H1 (cell line): ENCODE data around the gene CTNNA3. TPM values are rescaled to one million over a fixed set of nuclear protein-coding genes. Genes with fewer than 3 reads are reported as not detected.

ENCODE experiments used
- CTCF ChIA-PET: fragments of 300-600 bp; sonication (Branson Sonifier 250); formaldehyde crosslinking; loops from one replicate; lab custom pipeline; 2021; ENCODE audit not compliant: partially characterized antibody; lab: Charles Lee
- POLR2A ChIA-PET: fragments of 300-600 bp; sonication (Branson Sonifier 250); formaldehyde crosslinking; loops from one replicate; lab custom pipeline; 2021; ENCODE audit warnings: inconsistent platforms; ENCODE audit not compliant: partially characterized antibody; lab: Charles Lee
- DNase-seq, 2 experiments: peaks; one replicate each; pipeline versions ENCODE4 v3.0.0 to v3.0.0-alpha.2; 2010 to 2022; ENCODE audit warnings: low spot score in 2 of 2, low read depth in 1 of 2, mixed read lengths in 1 of 2
- FAIRE-seq: peaks from 2 replicates; lab custom pipeline; 2011; peaks lifted over from hg19 to GRCh38; lab: Jason Lieb, UNC
- H2AFZ ChIP-seq: 2 replicates; pipeline ENCODE4 v1.8.1; 2012; ENCODE audit warnings: low read length, inconsistent platforms
- H2AK5ac ChIP-seq: 2 replicates; pipeline ENCODE4 v1.6.1; 2013; ENCODE audit warnings: low read depth, low read length
- H2BK120ac ChIP-seq: replicated peaks from 2 replicates; pipeline ENCODE3; 2013; ENCODE audit warnings: low read depth, low read length, inconsistent platforms
- H2BK12ac ChIP-seq: 2 replicates; pipeline ENCODE4 v1.6.1; 2013; ENCODE audit warnings: low read depth, low read length
- H2BK15ac ChIP-seq: 2 replicates; pipeline ENCODE4 v1.6.1; 2013; ENCODE audit warnings: low read length
- H2BK20ac ChIP-seq: 2 replicates; pipeline ENCODE4 v1.6.1; 2013; ENCODE audit warnings: low read length
- H2BK5ac ChIP-seq: 2 replicates; pipeline ENCODE4 v1.6.1; 2013; ENCODE audit warnings: low read depth, low read length
- H3K14ac ChIP-seq: 2 replicates; pipeline ENCODE4 v1.6.1; 2013; ENCODE audit warnings: inconsistent platforms; ENCODE audit not compliant: insufficient read length
- H3K18ac ChIP-seq: 2 replicates; pipeline ENCODE4 v1.6.1; 2013; ENCODE audit warnings: low read length; ENCODE audit errors: extremely low read depth
- H3K23ac ChIP-seq: 2 replicates; pipeline ENCODE4 v1.6.1; 2013; ENCODE audit warnings: inconsistent platforms; ENCODE audit not compliant: insufficient read length
- H3K23me2 ChIP-seq: 2 replicates; pipeline ENCODE4 v1.6.1; 2013; ENCODE audit warnings: low read depth, low read length
- H3K27ac ChIP-seq: 2 replicates; pipeline ENCODE4 v1.6.1; 2011; ENCODE audit warnings: low read depth, low read length, inconsistent platforms
- H3K27me3 ChIP-seq, 4 experiments: replicated peaks in 1 of 4; 1 replicate in 1 of 4; 2 replicates in 3 of 4; pipeline versions ENCODE4 v1.6.1 to v1.8.1; 2011 to 2013; ENCODE audit warnings: low read length in 3 of 4, mild to moderate bottlenecking in 3 of 4, inconsistent platforms in 2 of 4, mixed read lengths in 2 of 4, moderate library complexity in 1 of 4; ENCODE audit not compliant: control insufficient read depth in 3 of 4, insufficient read depth in 3 of 4; ENCODE audit errors: extremely low read depth in 1 of 4
- H3K36me3 ChIP-seq, 4 experiments: 2 replicates each; pipeline versions ENCODE4 v1.6.1 to v1.8.1; 2011 to 2013; ENCODE audit warnings: mild to moderate bottlenecking in 4 of 4, low read length in 3 of 4, moderate library complexity in 2 of 4, control low read depth in 1 of 4, inconsistent platforms in 1 of 4; ENCODE audit not compliant: insufficient read depth in 4 of 4, control insufficient read depth in 2 of 4
- H3K4ac ChIP-seq: replicated peaks from 2 replicates; pipeline ENCODE3; 2013; ENCODE audit warnings: low read length, low read depth, mixed read lengths, inconsistent platforms; ENCODE audit not compliant: insufficient read length
- H3K4me1 ChIP-seq, 4 experiments: replicated peaks in 1 of 4; 1 replicate in 1 of 4; 2 replicates in 3 of 4; pipeline versions ENCODE4 v1.6.1 to v1.8.1; 2011 to 2013; ENCODE audit warnings: low read length in 3 of 4, inconsistent platforms in 2 of 4, mixed read lengths in 1 of 4; ENCODE audit not compliant: insufficient read depth in 4 of 4, control insufficient read depth in 3 of 4
- H3K4me2 ChIP-seq, 2 experiments: 2 replicates each; pipeline versions ENCODE4 v1.6.1 to v1.8.1; 2011 to 2013; ENCODE audit warnings: low read depth in 2 of 2, low read length in 2 of 2, control low read depth in 1 of 2, inconsistent platforms in 1 of 2, mild to moderate bottlenecking in 1 of 2; ENCODE audit not compliant: insufficient read depth in 1 of 2
- H3K4me3 ChIP-seq, 4 experiments: fragments of 200-600, 300-600 bp in 1 of 4; sonication (generic), shearing (Covaris generic), sonication (Bioruptor Twin) in 1 of 4; 2 replicates each; pipeline versions ENCODE4 v1.5.1 to v1.8.1; 2011 to 2016; ENCODE audit warnings: low read length in 4 of 4, low read depth in 3 of 4, control low read depth in 2 of 4, inconsistent platforms in 2 of 4, mild to moderate bottlenecking in 2 of 4, mixed read lengths in 1 of 4, moderate library complexity in 1 of 4; ENCODE audit not compliant: insufficient read depth in 2 of 4; ENCODE audit errors: extremely low read depth in 1 of 4
- H3K56ac ChIP-seq: replicated peaks from 2 replicates; pipeline ENCODE3; 2013; ENCODE audit warnings: low read depth, mild to moderate bottlenecking, mixed read lengths, low read length, inconsistent platforms; ENCODE audit not compliant: insufficient read length
- H3K79me1 ChIP-seq: 2 replicates; pipeline ENCODE4 v1.6.1; 2013; ENCODE audit warnings: low read depth, low read length, control low read depth
- H3K79me2 ChIP-seq, 2 experiments: 2 replicates each; pipeline versions ENCODE4 v1.6.1 to v1.8.1; 2012 to 2013; ENCODE audit warnings: low read length in 2 of 2, mild to moderate bottlenecking in 2 of 2, inconsistent platforms in 1 of 2; ENCODE audit not compliant: insufficient read depth in 2 of 2, control insufficient read depth in 1 of 2
- H3K9ac ChIP-seq, 4 experiments: replicated peaks in 1 of 4; 1 replicate in 1 of 4; 2 replicates in 3 of 4; pipeline versions ENCODE4 v1.6.1 to v1.8.1; 2011 to 2013; ENCODE audit warnings: low read depth in 3 of 4, low read length in 3 of 4, control low read depth in 2 of 4, mild to moderate bottlenecking in 2 of 4, moderate library complexity in 2 of 4, inconsistent platforms in 1 of 4; ENCODE audit errors: extremely low read depth in 1 of 4
- H3K9me3 ChIP-seq, 2 experiments: 2 replicates each; pipeline versions ENCODE4 v1.6.1 to v1.8.1; 2012 to 2013; ENCODE audit warnings: mild to moderate bottlenecking in 2 of 2, moderate library complexity in 2 of 2, control low read depth in 1 of 2, inconsistent platforms in 1 of 2, low read depth in 1 of 2, low read length in 1 of 2, mixed read lengths in 1 of 2; ENCODE audit not compliant: insufficient read depth in 2 of 2
- H4K20me1 ChIP-seq, 2 experiments: replicated peaks in 1 of 2; 2 replicates each; pipeline versions ENCODE3 to v1.8.1; 2011 to 2013; ENCODE audit warnings: inconsistent platforms in 2 of 2, low read length in 2 of 2, mild to moderate bottlenecking in 1 of 2; ENCODE audit not compliant: insufficient read depth in 2 of 2, control insufficient read depth in 1 of 2
- H4K5ac ChIP-seq: 2 replicates; pipeline ENCODE4 v1.6.1; 2013; ENCODE audit warnings: low read length, low read depth, mixed read lengths, inconsistent platforms; ENCODE audit not compliant: insufficient read length
- H4K8ac ChIP-seq: 2 replicates; pipeline ENCODE4 v1.8.0; 2013; ENCODE audit warnings: mild to moderate bottlenecking, moderate library complexity, low read length, inconsistent platforms; ENCODE audit not compliant: insufficient read depth; ENCODE audit errors: extremely low read depth
- H4K91ac ChIP-seq: replicated peaks from 2 replicates; pipeline ENCODE3; 2013; ENCODE audit warnings: low read length, mixed read lengths, inconsistent platforms; ENCODE audit not compliant: insufficient read length
- BRCA1 ChIP-seq: IDR thresholded peaks from 2 replicates; pipeline ENCODE4 v1.6.1; 2012; ENCODE audit warnings: low read depth, low read length, improper control_type of control experiment
- CREB1 ChIP-seq: IDR thresholded peaks from 2 replicates; pipeline ENCODE4 v1.6.1; 2012; ENCODE audit warnings: inconsistent platforms
- CTBP2 ChIP-seq: IDR thresholded peaks from 2 replicates; pipeline ENCODE4 v1.7.0; 2011; ENCODE audit warnings: borderline replicate concordance, mild to moderate bottlenecking, moderate library complexity, mixed read lengths, low read length; ENCODE audit not compliant: insufficient read depth, insufficient read length
- CTCF ChIP-seq, 3 experiments: IDR thresholded peaks; 1 replicate in 2 of 3; 2 replicates in 1 of 3; pipeline versions ENCODE4 v1.5.1 to v1.6.1; 2011; ENCODE audit warnings: low read length in 3 of 3, mild to moderate bottlenecking in 3 of 3, inconsistent platforms in 2 of 3, low read depth in 1 of 3, moderate library complexity in 1 of 3; ENCODE audit not compliant: insufficient read depth in 1 of 3; ENCODE audit errors: control extremely low read depth in 1 of 3
- EP300 ChIP-seq, 2 experiments: IDR thresholded peaks; 1 replicate in 1 of 2; 2 replicates in 1 of 2; pipeline ENCODE4 v1.6.1; 2011 to 2012; ENCODE audit warnings: low read depth in 2 of 2, low read length in 2 of 2, mild to moderate bottlenecking in 2 of 2, borderline replicate concordance in 1 of 2, inconsistent platforms in 1 of 2, moderate library complexity in 1 of 2
- EZH2 ChIP-seq: fragments of 200-600 bp; sonication (generic); IDR thresholded peaks from 2 replicates; pipeline ENCODE4 v1.7.1; 2012; ENCODE audit warnings: low read depth, mild to moderate bottlenecking, moderate library complexity, low read length, inconsistent platforms; ENCODE audit not compliant: severe bottlenecking
- KDM5A ChIP-seq: fragments of 200-600 bp; IDR thresholded peaks from 2 replicates; pipeline ENCODE4 v1.7.1; 2012; ENCODE audit warnings: mild to moderate bottlenecking, low read length, inconsistent platforms, mixed read lengths
- MAX ChIP-seq: IDR thresholded peaks from 2 replicates; pipeline ENCODE4 v1.6.1; 2012; ENCODE audit warnings: inconsistent platforms
- SP4 ChIP-seq: IDR thresholded peaks from 2 replicates; pipeline ENCODE4 v1.6.1; 2012; ENCODE audit warnings: low read length, inconsistent platforms
- SRF ChIP-seq: IDR thresholded peaks from 2 replicates; pipeline ENCODE4 v1.6.1; 2011; ENCODE audit warnings: mild to moderate bottlenecking, low read depth, low read length, moderate library complexity
- WGBS, 2 experiments: shearing (Covaris generic) in 1 of 2; methylation state at CpG; one replicate each; pipeline versions ENCODE4 v1.1.6 to v1.1.7; 2013 to 2015; ENCODE audit warnings: low lambda C conversion rate in 2 of 2, mixed read lengths in 2 of 2, inconsistent platforms in 1 of 2, low coverage in 1 of 2, missing lambda C conversion rate in 1 of 2; ENCODE audit not compliant: insufficient replicate concordance in 2 of 2, insufficient coverage in 1 of 2, insufficient read length in 1 of 2; ENCODE audit errors: extremely low coverage in 1 of 2, missing lambda C conversion rate in 1 of 2; 5-methylcytosine and 5-hydroxymethylcytosine counted together
- polyA plus RNA-seq, 7 experiments: library from polyadenylated mRNA; depleted of rRNA in 3 of 7; stranded (reverse) in 5 of 7; unstranded in 2 of 7; fragments of >200 nt in 5 of 7; fragments of 200-250 nt in 2 of 7; gene quantifications; 1 replicate in 5 of 7; 2 replicates in 1 of 7; 4 replicates in 1 of 7; pipeline versions ENCODE4 v1.2.1 to v1.2.3, GENCODE V29; 2011 to 2013; ENCODE audit warnings: missing spikeins in 2 of 7, mixed read lengths in 2 of 7
- total RNA-seq: library from RNA; stranded (reverse); fragmentation: NEBNext Ultra II Directional; extraction: Animal tissue kit (Norgen Biotek cat#: 25700); gene quantifications from 2 replicates; pipeline ENCODE4 v1.2.1, GENCODE V29; 2021

Gene CTNNA3
- total and polyA plus RNA-seq, 2 of the 8 experiments (the other 6 are each of a cell fraction or from before 2014, with no cell fraction given), result 1.3 to 1.5 TPM

- H4K8ac ChIP-seq, result no peak overlapping the region
- no peak for TF ChIP-seq EZH2
- TF ChIP-seq SP4, result no peak
- no peak for TF ChIP-seq SRF
- no peak for TF ChIP-seq MAX
- TF ChIP-seq CTBP2, result no peak
- TF ChIP-seq EP300 (IDR thresholded peaks at IDR 0.05; ENCODE audit: borderline replicate concordance in 1 of 2, low read depth in 2 of 2, low read length in 2 of 2), result no peak
- TF ChIP-seq KDM5A, result no peak
- TF ChIP-seq CTCF (IDR thresholded peaks at IDR 0.05; ENCODE audit: control extremely low read depth in 1 of 3, insufficient read depth in 1 of 3, low read depth in 1 of 3, low read length in 3 of 3), result no peak
- TF ChIP-seq CREB1, result no peak
- no peak for TF ChIP-seq BRCA1
- no peak overlapping the region for H3K4ac ChIP-seq
- no peaks in the 10 kb centered on the region for H3K79me2 ChIP-seq
- no peak overlapping the region for H2BK20ac ChIP-seq
- no peak overlapping the region for H4K5ac ChIP-seq
- no peaks in the 10 kb centered on the region for H4K20me1 ChIP-seq
- H2BK120ac ChIP-seq, result no peak overlapping the region
- no peak overlapping the region for H3K9ac ChIP-seq
- no peak overlapping the region for H2BK15ac ChIP-seq
- H3K27ac ChIP-seq, result no peak overlapping the region
- POLR2A ChIA-PET, result no interaction called here
- 86% methylated on average over 1 of the region's 1 CpG; no CpG with 5 or more reads in 1 of the 2 experiments for WGBS, 2 experiments
- no peak overlapping the region for H2AK5ac ChIP-seq
- FAIRE-seq, result no peak
- no peak overlapping the region for H2BK5ac ChIP-seq
- H3K4me3 ChIP-seq, result no peak overlapping the region
- no peak overlapping the region for H2BK12ac ChIP-seq
- DNase-seq, result no peak
- no peaks in the 10 kb centered on the region for H3K9me3 ChIP-seq
- no peak overlapping the region for H3K23ac ChIP-seq
- no peak overlapping the region for H4K91ac ChIP-seq
- H3K18ac ChIP-seq, result no peak overlapping the region
- CTCF ChIA-PET, result no interaction called here
- no peaks in the 10 kb centered on the region for H3K23me2 ChIP-seq
- no peak overlapping the region for H3K56ac ChIP-seq
- H3K4me2 ChIP-seq, result no peak overlapping the region
- H2AFZ ChIP-seq, result no peak overlapping the region
- no peaks in the 10 kb centered on the region for H3K27me3 ChIP-seq
- no peaks in the 10 kb centered on the region for H3K4me1 ChIP-seq
- no peaks in the 10 kb centered on the region for H3K36me3 ChIP-seq
- H3K14ac ChIP-seq, result no peak overlapping the region
- no peaks in the 10 kb centered on the region for H3K79me1 ChIP-seq
Observed at GRCh38 chr10:65898055-65898454, 1797.9 kb downstream of the CTNNA3 start.
